Measurements from ENCODE around the gene PLXNB2.
"Not testable (repeated sequence)": the region's sequence is repeated elsewhere in the genome, so short reads cannot be mapped to it uniquely, and the experiment has no call there.

PLXNB2 gene

DNA sequence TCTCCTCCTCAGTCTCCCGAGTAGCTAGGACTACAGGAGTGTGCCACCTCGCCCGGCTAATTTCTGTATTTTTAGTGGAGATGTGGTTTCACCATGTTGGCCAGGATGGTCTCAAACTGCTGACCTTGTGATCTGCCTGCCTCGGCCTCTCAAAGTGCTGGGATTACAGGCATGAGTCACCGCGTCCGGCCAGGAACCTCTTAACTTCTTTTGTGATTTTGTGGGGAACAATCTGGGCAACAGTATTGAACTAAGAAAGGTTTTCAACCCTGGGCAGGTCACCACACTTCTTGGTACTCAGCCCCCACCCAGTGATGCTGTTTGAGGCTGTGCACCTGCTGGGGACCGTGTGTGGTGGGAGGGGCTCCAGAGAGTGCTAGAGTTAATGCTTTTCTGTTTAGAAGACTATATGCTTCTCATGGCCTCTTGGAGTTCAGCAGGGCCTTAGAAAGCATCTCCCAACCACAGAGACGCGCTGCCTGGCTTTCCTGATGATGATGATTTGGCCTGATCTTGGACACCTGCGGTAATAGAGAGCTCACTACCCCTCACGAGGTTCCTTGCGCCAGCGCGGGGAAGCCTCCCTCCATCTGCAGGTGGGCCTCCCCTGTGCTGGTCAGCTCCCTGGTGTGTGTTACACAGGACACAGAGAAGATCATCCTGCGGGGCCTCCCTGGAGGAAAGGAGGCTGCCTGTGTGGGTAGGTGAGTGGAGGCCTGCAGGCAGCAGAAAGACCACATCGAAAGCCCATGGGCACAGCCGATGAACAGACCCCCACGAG lies 18.2 kb upstream of the PLXNB2 start:
- no peak for DNase-seq

DNA sequence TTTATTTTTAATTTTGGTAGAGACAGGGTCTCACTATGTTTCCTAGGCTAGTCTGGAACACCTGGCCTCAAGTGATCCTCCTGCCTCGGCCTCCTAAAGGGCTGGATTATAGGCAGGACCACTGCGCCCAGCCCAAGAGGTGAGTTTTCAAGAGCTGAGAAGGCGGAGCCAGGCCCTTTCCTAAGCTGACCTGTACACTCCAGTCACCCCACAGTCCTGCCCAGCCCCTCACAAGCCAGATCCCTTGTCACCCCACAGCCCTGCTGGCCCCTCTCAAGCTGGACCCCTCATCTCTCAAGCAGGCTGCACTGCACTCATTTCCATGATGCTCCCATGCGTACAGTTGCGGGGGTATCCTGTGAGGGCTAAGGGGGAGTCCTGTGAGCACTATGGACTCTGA lies 16.5 kb upstream of the PLXNB2 start:
- no peak for DNase-seq

DNA sequence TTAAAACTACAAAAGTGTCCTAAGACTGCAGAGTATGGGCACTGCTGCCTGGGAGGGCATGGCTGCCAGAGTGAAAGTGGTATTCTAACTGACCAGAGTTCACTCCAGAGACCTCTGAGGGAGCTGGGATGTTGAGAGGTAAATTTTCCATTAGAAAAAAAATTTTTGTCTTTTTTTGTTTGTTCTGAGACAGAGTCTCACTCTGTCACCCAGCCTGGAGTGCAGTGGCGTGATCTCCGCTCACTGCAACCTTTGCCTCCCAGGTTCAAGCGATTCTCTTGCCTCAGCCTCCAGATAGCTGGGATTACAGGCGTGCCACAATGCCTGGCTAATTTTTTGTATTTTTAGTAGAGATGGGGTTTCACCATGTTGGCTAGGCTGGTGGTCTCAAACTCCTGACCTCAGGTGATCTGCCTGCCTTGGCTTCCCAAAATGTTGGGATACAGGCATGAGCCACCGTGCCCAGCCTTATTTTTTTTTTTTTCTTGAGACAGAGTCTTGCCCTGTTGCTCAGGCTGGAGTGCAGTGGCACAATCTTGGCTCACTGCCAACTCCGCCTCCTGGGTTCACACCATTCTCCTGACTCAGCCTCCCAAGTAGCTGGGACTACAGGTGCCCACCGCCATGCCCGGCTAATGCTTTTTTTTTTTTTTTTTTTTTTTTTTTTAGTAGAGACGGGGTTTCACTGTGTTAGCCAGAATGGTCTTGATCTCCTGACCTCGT lies 15.1 kb upstream of the PLXNB2 start:
- not testable (repeated sequence) for DNase-seq

DNA sequence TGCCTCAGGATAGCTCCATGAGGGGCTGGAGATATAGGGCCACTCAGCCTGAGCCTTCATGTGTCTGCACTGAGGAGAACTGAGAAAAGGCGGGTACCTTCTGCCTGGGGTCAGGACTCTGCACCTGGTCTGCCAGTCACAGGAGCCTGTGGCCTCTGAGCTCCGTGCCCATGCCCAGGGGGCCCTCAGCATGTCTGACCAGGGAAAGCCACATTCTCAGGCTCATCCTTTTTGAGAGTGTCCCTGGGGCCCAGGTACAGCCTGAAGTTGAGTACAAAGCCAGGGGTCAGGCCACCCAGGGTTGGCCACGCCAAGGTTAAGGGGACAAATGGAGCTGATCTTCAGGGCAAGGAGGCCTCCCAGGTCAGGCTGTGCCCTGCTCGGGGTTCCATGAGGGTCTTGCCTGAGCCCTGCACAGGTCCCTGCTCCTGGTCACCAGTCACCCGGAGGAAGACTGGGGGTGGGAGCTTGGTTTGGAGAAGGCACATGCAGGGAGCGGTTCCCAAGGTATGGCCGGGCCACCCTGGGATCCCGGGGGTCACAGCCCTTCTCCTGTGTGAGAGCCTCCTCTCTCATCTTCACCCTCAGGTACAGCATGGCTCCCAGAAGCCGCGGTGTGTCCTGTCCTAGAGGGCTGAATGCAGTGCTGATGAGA lies 13.4 kb upstream of the PLXNB2 start:
- DNase-seq: no peak

DNA sequence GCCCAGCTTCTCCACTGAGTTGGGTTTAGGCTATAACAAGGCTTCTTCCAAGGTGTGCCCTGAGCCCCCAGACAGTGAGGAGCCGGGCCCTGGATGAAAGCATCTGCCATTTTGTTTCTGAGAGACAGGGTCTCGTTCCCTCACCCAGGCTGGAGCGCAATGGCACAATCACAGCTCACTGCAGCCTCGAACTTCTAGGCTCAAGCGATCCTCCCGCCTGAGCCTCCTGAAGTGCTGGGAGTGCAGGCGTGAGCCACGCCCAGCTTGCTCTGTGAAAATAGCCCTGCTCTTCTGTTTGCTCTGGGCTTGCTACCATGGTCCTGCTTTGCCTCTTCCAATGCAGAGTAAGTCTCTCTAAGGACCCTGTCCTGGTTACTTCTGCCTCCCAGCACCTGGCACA lies 12.7 kb upstream of the PLXNB2 start:
- DNase-seq: no peak

DNA sequence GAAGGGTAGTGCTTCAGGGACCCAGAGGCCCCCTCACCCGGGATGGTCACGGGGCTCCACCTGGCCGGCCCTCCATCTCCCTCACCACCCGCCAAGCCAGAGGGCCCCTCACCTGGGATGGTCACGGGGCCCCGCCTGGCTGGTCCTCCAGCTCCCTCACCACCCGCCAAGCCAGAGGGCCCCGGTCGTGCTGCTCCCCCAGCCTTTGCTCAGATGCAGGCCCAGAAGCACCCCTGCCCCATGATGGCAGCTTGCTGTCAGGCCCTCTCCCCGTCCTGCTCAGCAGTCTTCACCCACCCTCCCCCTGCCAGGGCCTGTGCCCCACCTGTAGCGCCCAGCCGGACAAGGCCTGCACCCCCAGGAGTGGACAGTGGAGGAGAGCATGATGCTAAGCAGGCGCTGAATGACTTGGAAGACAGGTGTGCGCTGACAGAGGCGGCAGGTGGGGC lies 12.1 kb upstream of the PLXNB2 start:
- no peak for DNase-seq

DNA sequence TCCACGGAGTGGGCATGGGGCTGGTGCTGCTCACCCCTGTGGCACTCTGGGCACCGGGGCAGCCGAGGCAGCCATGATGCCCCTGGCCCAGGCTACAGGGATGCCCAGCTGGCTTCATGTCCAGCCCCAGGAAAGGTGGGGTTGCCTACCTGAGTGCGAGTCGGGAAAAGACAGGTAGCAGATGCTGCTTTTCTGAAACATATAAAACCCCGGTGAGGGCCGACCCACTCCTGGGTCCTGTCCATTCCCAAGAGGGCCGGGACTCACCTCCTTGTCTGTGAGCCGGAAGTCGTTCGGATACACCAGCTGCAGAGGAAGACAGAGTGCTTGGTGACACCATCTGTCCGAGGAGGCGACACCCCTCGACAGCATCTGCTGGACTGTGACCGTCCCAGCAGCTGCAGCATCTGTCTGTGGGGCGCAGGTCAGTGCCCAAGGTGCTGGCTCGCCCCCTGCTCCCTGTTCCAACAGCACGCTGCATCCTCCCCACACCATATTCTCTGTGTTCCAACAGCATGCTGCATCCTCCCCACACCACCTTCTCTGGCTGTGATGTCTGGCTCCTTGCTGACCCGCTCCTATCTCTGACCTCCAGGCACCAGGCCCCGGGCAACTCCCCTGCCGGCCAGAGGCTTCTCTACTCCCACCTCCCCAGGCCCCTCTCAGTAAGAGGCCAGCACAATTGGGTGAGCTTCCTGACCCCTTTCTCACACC lies 11.4 kb upstream of the PLXNB2 start:
- DNase-seq: no peak

DNA sequence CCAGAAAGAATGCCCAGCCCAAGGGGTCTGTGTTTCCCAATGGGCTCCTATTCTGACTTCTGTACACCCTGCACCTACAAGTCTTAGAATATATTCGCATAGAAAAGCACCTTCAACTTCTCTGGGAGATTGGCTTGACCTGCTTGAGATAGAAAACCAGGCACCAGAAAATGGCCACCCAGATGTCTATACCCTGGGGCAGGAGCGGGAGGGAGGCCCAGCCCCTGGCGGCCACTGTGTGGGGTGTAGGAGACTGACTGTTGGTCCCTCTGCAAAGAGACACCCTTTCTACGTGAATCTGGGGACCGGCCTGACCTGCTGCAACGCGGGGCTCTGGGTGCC lies 10.9 kb upstream of the PLXNB2 start:
- DNase-seq: no peak

DNA sequence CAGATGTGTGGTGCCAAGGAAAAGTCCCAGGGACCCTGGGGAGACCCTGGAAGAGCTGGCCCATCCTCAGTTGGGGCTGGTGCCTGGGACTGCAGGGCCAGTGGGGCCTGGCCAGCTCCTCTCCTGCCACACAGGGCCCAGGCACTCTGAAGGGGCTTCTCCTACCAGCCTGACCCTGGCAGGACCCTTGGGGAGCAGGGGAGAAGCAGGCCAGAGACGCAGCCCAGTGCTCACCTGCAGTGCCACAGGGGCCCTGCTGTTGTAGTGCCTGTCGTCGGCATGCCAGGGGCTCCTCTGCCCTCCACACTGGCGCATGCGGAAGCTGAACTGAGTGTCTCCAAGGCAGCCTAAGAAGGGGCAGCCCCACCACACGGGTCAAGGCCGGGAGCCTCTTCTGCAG lies 10.2 kb upstream of the PLXNB2 start:
- DNase-seq: no peak

DNA sequence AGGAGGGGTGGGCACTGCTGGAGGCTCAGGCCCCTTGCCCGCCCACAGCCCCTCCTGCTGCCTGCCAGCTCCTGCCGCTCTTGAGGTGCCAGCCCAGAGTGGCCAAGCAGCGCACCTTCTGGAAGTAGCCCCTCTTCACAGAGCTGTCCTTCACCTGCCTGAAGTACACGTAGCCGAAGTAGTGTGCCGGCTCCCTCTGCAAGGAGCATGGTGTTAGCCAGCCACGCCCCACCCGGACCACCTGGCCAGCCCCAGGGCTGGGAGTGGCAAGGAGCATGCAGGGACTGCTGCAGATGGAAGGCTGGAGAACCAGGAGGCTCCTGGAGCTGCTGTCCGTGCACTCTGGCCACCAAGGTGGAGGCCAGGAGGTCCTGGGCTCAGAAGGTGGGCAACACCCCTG lies 9.7 kb upstream of the PLXNB2 start:
- no peak for DNase-seq

DNA sequence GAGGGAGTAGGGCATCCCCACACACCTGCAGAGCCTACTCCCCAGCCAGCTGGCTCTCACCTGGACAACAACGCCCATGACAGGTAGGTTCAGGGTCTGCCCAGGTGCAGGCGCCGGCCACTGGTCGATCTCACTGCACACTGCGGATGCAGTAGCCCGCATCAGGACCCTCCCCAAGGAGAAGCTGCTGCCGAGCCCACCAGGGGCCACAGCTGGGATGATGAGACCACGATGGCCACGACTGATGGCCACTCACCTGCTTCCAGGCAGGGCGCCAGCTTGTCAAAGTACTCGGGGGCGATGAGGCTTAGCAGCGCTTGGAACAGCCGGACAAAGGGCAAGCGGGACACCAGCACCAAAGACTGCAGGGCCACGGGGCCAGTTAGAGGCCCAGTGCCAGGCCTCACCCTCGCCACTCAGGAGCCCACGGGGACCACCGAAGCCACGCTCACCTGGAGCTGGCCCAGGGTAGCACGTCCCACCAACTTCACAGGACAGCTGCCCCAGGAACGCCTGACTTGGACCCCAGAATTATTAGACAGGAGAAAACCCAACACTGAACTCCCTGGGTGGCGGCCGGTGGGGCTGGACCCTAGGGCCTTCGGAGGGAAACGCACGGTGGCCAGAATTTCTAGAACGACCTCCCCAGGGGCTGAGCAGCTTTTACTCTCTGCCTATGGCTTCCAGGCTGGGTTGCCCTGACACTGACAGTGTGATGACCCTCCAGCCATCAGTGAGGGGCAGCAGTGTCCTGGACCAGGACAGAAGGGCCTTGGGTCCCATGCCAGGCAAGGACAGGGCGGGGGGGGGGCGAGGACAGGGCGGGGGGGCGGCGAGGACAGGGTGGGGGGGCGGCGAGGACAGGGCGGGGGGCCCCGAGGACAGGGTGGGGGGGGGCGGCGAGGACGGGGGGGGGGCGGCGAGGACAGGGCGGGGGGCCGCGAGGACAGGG lies 8.9 kb upstream of the PLXNB2 start:
- no peak for DNase-seq

DNA sequence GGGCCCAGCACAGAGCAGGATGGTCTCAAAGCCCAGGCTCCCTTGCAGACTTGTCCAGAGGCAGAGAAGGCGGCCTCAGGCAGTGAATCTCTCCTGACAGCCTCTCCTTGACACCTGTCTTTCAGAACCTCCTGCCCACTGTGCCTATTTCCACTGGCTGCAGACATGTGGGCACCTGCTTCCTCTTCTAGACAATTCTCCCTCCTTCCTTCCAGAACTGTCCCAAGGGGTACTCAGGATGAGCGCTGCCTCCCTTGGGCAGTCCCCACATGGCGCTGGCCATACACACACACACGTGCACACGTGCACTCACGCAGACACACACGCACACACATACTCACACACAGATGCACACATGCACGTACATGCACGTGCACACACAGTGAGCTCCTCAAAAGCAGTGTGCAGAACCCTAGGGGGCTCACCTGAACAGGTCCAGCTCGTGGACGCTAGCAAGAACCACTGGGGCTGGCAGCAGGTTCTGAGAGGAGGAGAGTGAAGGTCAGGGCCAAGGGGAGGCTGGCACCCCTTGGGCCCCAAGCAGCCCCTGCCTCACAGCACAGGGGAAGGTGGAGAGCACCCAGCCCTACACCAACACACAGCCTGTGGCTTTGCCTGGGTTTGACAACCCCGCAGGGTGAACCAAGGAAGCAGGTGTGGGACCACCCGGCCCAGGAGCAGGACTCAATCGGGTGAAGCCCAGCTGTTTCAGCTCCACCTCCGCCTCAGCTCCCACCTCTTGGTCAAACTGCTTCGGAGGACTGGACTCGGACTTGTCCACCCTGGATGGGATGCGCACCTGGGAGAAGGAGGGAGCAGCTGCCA lies 8.1 kb upstream of the PLXNB2 start:
- no peak for DNase-seq

DNA sequence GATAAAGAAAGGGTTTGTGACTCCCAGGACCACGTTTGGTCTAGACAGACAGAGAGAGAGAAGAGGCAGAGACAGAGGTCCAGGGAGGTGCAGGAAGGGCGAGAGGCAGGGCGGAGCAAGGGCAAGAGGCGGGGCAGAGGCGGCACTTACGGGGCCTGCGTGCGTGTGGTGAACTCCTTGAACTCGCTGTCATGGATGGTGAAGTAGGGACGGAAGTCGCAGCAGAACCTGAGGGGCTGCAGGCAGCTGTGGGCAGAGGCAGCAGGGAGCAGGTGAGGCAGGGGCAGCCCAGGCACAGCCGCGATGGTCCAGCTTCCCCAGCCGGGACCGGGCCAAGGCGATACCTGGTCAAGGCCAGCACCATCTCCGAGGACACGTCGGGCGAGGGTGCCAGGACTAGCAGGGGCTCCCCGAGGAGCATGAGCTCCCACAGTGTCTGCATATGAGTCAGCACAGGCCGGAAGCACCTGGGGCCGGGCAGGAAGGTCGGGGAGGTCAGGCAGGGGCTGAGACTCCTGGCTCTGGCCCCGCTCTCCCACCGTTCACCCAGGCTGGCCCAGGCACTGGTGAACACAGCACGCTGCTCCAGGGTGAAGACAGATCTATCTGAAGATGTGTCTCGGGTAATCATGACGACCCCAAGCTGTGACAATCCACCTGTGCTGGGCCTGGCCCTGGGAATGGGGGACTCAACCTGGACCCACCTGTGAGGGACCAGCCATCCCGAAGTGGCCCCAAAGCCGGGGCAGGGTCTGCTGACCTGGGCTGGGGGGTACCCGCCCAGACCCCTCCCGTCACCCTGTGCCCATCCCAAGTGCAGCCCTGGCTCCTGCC lies 7.2 kb upstream of the PLXNB2 start:
- peak in 4 of 5 experiments; percentile 46 to 90 (median 57) for DNase-seq

DNA sequence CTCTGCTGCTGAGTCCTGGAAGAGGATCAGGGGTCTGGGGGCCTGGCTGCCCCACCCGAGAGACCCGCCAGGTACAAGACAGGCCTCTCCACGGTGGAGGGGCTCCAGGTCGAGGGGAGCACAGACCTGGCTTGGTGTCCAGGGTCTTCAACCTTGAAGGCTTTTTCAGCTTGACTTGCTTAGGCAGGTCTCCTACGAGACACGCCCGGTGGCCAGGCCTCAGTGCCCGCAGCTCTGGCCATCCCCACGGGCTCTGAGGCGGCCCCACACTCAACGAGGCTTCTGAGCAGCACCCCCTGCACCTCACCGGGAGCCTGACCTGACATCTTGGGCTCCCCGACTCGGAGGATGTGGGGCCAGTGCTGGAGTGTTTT lies 6.6 kb upstream of the PLXNB2 start:
- DNase-seq: no peak

DNA sequence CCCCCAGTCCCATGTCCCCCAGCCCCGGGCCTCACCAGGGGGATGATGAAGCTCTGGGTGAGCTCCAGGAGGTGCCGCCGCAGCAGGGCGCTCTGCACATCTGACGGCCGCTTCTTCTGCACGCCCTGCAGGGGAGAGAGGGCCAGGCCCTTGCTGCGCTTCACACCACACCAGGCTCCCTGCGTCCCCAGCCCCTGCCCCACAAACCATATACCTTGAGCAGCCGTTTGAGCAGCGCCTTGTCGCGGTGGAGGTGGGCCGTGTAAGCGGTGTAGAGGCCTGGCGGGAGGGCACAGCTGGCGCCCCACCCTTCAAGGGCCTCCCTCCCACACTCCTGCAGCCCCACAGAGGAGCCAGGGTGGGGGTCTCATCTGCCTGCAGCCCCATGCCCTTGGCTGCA lies 6.2 kb upstream of the PLXNB2 start:
- DNase-seq: no peak

DNA sequence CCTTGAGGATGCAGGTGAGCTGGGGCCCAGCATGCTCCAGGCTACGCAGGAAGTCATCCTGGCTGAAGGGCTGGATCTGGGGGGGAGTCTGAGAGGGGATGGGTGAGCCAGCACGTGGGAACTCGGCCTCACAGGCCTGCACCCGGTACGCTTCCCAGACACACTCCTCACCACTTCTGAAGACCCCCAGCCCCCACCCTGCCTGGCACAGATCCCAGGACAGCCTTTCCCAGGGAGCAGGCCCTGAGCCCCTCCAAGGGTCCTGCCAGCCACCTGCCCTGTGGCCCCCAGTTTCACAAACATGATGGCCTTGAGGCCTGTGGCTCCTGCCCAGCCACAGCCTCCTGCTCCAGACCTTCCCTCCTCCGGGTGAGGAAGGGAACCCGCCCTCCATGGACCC lies 5.6 kb upstream of the PLXNB2 start:
- DNase-seq: no peak

DNA sequence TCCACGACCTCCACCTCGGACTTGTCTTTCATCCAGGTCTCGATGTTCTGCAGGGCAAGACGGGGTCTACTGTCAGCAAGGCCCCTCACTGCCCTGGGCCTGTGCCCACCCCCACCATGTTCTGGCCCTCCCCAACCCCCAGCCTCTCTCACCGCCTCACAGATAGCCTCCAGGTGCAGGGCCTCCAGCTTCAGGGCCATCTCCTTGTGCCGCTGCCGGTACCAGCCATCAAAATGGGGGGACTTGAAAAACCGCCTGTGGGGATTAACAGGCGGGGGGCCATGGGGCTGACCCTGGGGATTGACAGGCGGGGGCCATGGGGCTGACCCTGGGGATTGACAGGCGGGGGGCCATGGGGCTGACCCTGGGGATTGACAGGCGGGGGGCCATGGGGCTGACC lies 4.9 kb upstream of the PLXNB2 start:
- DNase-seq: no peak

DNA sequence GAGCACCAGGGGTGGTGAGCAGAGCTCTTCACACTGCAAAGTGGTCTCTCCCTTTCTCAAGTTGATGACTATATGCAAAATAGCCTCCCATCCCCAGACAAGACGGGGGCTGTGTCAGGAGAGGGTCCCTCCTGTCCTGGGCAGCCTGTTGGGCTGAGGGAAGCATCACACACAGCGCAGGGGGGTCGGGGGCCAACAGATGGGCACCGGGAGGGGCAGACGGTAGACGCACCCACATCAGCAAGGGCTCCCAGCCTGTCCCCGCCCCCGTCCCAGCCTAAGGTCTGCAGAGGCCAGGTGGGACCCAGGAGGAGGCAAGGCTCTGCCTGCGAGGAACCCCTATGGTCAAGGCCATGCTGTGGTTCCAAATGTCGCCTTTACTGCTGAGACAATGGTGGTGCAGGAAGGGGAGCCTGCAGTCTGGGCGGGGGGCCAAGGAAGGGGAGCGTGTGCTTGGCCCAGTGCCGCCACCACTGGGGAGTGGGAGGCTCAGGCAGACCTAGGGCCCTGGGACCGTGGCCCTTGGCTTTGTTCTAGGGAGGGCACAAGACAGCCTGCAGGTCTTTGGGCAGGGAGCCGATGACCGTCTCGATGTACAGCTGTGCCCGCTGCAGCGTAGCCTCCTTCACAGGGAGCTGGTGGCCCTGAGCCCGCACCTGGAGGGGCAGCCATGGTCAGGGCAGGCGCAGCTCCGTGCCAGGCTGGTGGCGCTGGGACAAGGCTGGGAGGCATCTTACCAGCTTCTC lies 4.3 kb upstream of the PLXNB2 start:
- no peak for DNase-seq

DNA sequence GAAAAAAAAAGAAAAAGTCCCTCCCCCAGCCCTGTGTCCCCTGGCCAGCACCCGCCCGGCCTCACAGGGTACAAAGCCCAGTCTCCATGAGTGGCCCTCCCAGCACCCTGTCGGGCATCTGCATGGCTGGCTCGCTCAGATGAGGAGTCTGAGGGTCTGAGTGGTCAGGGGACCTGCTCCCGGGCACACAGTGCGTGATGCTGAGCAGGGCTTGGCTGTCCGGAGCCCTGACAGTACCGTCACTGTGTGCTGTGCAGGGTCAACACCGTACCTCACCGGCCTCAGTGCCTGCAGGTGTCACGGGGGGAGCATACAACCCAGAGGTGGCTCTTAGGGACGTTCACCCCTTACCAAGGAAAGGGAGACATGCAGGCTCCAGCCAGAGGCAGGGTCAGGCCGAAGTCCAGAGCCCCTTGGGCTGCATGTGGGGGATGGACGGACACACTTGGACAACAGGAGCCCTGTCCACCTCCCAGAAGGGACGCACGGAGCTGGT lies 3.6 kb upstream of the PLXNB2 start:
- no peak for DNase-seq

All from T-helper 2 cell (primary cell).